HFFc6 (cell line): ENCODE measurements around the gene MRPL24. TPM values are rescaled to one million over a fixed set of nuclear protein-coding genes. Genes with fewer than 3 reads are reported as not detected.
A peak's percentile ranks its signal among the peaks of the same experiment; 100 is the strongest.

ENCODE experiments used
- DNase-seq: peaks from one replicate; pipeline ENCODE4 v3.0.0-alpha.2; 2018
- H3K27ac Mint-ChIP-seq: 2 replicates; pipeline ENCODE4 v1.8.0; 2020; ENCODE audit warnings: mild to moderate bottlenecking, mixed read lengths
- H3K27me3 Mint-ChIP-seq: 2 replicates; pipeline ENCODE4 v1.8.0; 2021; ENCODE audit warnings: mild to moderate bottlenecking, moderate library complexity, mixed read lengths; ENCODE audit not compliant: insufficient read depth
- H3K36me3 Mint-ChIP-seq: 2 replicates; pipeline ENCODE4 v1.8.0; 2021; ENCODE audit warnings: low read depth, mixed read lengths
- H3K4me1 Mint-ChIP-seq: 2 replicates; pipeline ENCODE4 v1.8.0; 2020; ENCODE audit warnings: low read depth, mixed read lengths
- H3K4me3 Mint-ChIP-seq: 2 replicates; pipeline ENCODE4 v1.8.0; 2020; ENCODE audit warnings: mild to moderate bottlenecking, moderate library complexity, mixed read lengths
- H3K9me3 Mint-ChIP-seq: 2 replicates; pipeline ENCODE4 v1.8.0; 2020; ENCODE audit warnings: mild to moderate bottlenecking, mixed read lengths
- CTCF ChIP-seq: fragments of 200-600 bp; sonication (generic); IDR thresholded peaks from 2 replicates; pipeline ENCODE4 v1.5.0; 2021; ENCODE audit warnings: antibody characterized with exemption, mild to moderate bottlenecking
- total RNA-seq, 6 experiments: library from RNA; stranded (reverse); fragmentation: NEBNext Ultra II Directional; extraction: Animal tissue kit (Norgen Biotek cat#: 25700); gene quantifications; 2 replicates in 1 of 6; 3 replicates in 5 of 6; pipeline ENCODE4 v1.2.3, GENCODE V29; 2021

MRPL24 gene
- total RNA-seq, 6 experiments from 2014 or later = 82.5 to 93.7 (median 86.8) TPM

DNA sequence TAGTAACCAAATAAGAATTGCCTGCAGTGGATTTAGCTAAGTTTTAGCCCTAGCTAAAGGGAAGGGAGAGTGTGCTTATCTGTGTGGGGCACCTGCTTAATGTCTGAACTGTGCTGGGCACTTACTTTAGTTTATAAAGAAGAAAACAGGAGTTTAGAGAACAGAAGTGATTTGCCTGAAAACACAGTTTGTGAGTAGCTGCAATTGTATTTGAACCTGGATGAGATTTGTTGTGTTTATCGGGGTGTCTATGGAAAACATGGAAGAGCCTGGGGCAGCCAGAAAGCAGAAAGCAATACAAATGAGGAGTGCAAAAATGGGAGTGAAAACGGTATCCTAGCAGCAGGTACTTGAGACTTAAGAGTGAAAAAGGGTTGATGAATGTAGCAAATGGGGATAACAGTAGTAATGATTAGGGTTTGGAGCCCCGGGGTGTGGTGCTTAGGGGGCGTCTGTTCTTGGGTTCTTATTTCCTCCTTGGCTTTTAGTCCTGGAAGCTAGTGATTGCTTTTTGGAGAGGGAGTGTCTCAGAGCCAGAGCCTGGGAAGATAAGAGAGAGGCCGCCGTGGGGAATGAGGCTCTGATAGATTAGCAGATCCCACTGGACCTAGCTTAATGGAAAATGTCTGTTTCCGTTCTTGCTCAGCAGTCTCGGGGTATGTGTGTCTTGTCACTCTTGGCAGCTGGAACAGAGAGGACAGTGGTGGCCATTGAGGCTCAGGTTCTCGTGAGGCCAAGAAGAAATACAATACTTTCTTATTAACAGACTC lies 32.0 kb upstream of the MRPL24 start:
- H3K27me3 Mint-ChIP-seq = peaks cover 4% of the 10 kb centered on the region; the same call in 1 of the 2 replicates
- no peak for TF ChIP-seq CTCF
- DNase-seq = no peak
- H3K36me3 Mint-ChIP-seq = peaks cover 32% of the 10 kb centered on the region
- H3K27ac Mint-ChIP-seq = peak overlapping the region; percentile 50
- peak overlapping the region; percentile 11 for H3K4me3 Mint-ChIP-seq
- no peaks in the 10 kb centered on the region for H3K9me3 Mint-ChIP-seq
- H3K4me1 Mint-ChIP-seq = peaks cover 75% of the 10 kb centered on the region

GRCh38 chr1:156772222-156772621 lies 31.3 kb upstream of the MRPL24 start:
- Mint-ChIP-seq H3K4me1 (peaks cover 70% of the 10 kb centered on the region), H3K9me3 (no peaks in the 10 kb centered on the region), H3K4me3 (no peak overlapping the region), H3K27ac (no peak overlapping the region), H3K36me3 (peaks cover 32% of the 10 kb centered on the region), H3K27me3 (peaks cover 4% of the 10 kb centered on the region; the same call in 1 of the 2 replicates)
- peak; percentile 48 for TF ChIP-seq CTCF
- DNase-seq = no peak

- no peak for TF ChIP-seq CTCF
- Mint-ChIP-seq H3K4me3 (no peak overlapping the region), H3K4me1 (peaks cover 61% of the 10 kb centered on the region), H3K9me3 (no peaks in the 10 kb centered on the region), H3K27ac (no peak overlapping the region), H3K27me3 (peaks cover 4% of the 10 kb centered on the region; the same call in 1 of the 2 replicates), H3K36me3 (peaks cover 30% of the 10 kb centered on the region)
- no peak for DNase-seq
Measured at GRCh38 chr1:156768610-156769295, 27.9 kb upstream of the MRPL24 start.

GRCh38 chr1:156767879-156768604 lies 27.2 kb upstream of the MRPL24 start:
- Mint-ChIP-seq H3K9me3 (no peaks in the 10 kb centered on the region), H3K36me3 (peaks cover 24% of the 10 kb centered on the region), H3K27me3 (peaks cover 4% of the 10 kb centered on the region; the same call in 1 of the 2 replicates), H3K4me1 (peaks cover 54% of the 10 kb centered on the region), H3K27ac (no peak overlapping the region), H3K4me3 (no peak overlapping the region)
- no peak for DNase-seq
- no peak for TF ChIP-seq CTCF

GRCh38 chr1:156767101-156767878 lies 26.4 kb upstream of the MRPL24 start, which contains the start of gene PRCC:
Gene PRCC, plus strand, starts transcription at chr1:156767535. Its CDS starts 237 bp downstream, at chr1:156767772.
- peak; percentile 100 for DNase-seq
- Mint-ChIP-seq H3K27ac (no peak within 1 kb of the TSS), H3K27me3 (0 out of 2 replicates have a peak, but pooled peaks cover 2% of the 10 kb centered on the region), H3K4me3 (no peak within 1 kb of the TSS), H3K4me1 (peaks cover 47% of the 10 kb centered on the region), H3K36me3 (peaks cover 21% of the 10 kb centered on the region), H3K9me3 (no peaks in the 10 kb centered on the region)
- no peak for TF ChIP-seq CTCF
